Measurements from ENCODE around the gene PCNX2.

The PCNX2 gene

GRCh38 chr1:233057836-233058235 is 237.7 kb downstream of the PCNX2 start:
- DNase-seq (ENCODE audit: low spot score), result no peak

- no peak for DNase-seq (ENCODE audit: low spot score)
Measured at GRCh38 chr1:233055879-233056641, 239.5 kb downstream of the PCNX2 start.

- no peak for DNase-seq (ENCODE audit: low spot score)
Measured at GRCh38 chr1:233045588-233045987, 249.9 kb downstream of the PCNX2 start.

- DNase-seq (ENCODE audit: low spot score), result no peak
Measured at GRCh38 chr1:233042834-233043233, 252.7 kb downstream of the PCNX2 start.

- DNase-seq (ENCODE audit: low spot score), result no peak
Measured at GRCh38 chr1:233040494-233040893, 255.0 kb downstream of the PCNX2 start.

GRCh38 chr1:233038581-233038980 is 256.9 kb downstream of the PCNX2 start:
- no peak for DNase-seq (ENCODE audit: low spot score)

- no peak for DNase-seq (ENCODE audit: low spot score)
Measured at GRCh38 chr1:233037843-233038242, 257.7 kb downstream of the PCNX2 start.

- DNase-seq (ENCODE audit: low spot score), result no peak
Measured at GRCh38 chr1:233034836-233035235, 260.7 kb downstream of the PCNX2 start.

- no peak for DNase-seq (ENCODE audit: low spot score)
Measured at GRCh38 chr1:233033361-233033760, 262.2 kb downstream of the PCNX2 start.

GRCh38 chr1:233032916-233033315 is 262.6 kb downstream of the PCNX2 start:
- no peak for DNase-seq (ENCODE audit: low spot score)

GRCh38 chr1:233031521-233031920 is 264.0 kb downstream of the PCNX2 start:
- no peak for DNase-seq (ENCODE audit: low spot score)

- no peak for DNase-seq (ENCODE audit: low spot score)
Measured at GRCh38 chr1:233027046-233027445, 268.5 kb downstream of the PCNX2 start.

- no peak for DNase-seq (ENCODE audit: low spot score)
Measured at GRCh38 chr1:233025567-233025966, 270.0 kb downstream of the PCNX2 start.

GRCh38 chr1:233025157-233025556 is 270.4 kb downstream of the PCNX2 start:
- DNase-seq (ENCODE audit: low spot score), result no peak

GRCh38 chr1:233024199-233024598 is 271.3 kb downstream of the PCNX2 start:
- DNase-seq (ENCODE audit: low spot score), result no peak

GRCh38 chr1:233022246-233022645 is 273.3 kb downstream of the PCNX2 start:
- no peak for DNase-seq (ENCODE audit: low spot score)

GRCh38 chr1:233020426-233020825 is 275.1 kb downstream of the PCNX2 start:
- no peak for DNase-seq (ENCODE audit: low spot score)

GRCh38 chr1:233019778-233020325 is 275.7 kb downstream of the PCNX2 start:
- no peak for DNase-seq (ENCODE audit: low spot score)

GRCh38 chr1:233019083-233019482 is 276.4 kb downstream of the PCNX2 start:
- no peak for DNase-seq (ENCODE audit: low spot score)

GRCh38 chr1:233016798-233017197 is 278.7 kb downstream of the PCNX2 start:
- DNase-seq (ENCODE audit: low spot score), result no peak

- DNase-seq (ENCODE audit: low spot score), result no peak
Measured at GRCh38 chr1:233015965-233016364, 279.6 kb downstream of the PCNX2 start.

GRCh38 chr1:233012021-233012420 is 283.5 kb downstream of the PCNX2 start:
- DNase-seq (ENCODE audit: low spot score), result no peak

GRCh38 chr1:233010146-233010545 is 285.4 kb downstream of the PCNX2 start:
- no peak for DNase-seq (ENCODE audit: low spot score)

GRCh38 chr1:233006541-233006973 is 289.0 kb downstream of the PCNX2 start:
- no peak for DNase-seq (ENCODE audit: low spot score)

All from putamen (tissue), 1 donor.